MM.1S (cell line): ENCODE results near the gene CCSER1.

ENCODE experiments used
- DNase-seq: peaks from one replicate; pipeline ENCODE4 v3.0.0-alpha.2; 2015
- H2AFZ ChIP-seq: fragments of 300-600 bp; sonication (generic); 2 replicates; pipeline ENCODE4 v1.6.0; 2016; ENCODE audit warnings: antibody characterized with exemption, low read length
- H3F3A ChIP-seq: fragments of 300-600 bp; sonication (generic); 2 replicates; pipeline ENCODE4 v1.6.1; 2016; ENCODE audit warnings: mild to moderate bottlenecking, antibody characterized with exemption, low read length, moderate library complexity, mixed read lengths; ENCODE audit not compliant: insufficient read depth
- H3K27ac ChIP-seq: fragments of 300-600 bp; sonication (generic); 2 replicates; pipeline ENCODE4 v1.5.1; 2016; ENCODE audit warnings: mild to moderate bottlenecking, low read length
- H3K27me3 ChIP-seq: fragments of 300-600 bp; sonication (generic); replicated peaks from 2 replicates; pipeline ENCODE4 v1.6.0; 2016; ENCODE audit warnings: low read length; ENCODE audit not compliant: insufficient read depth
- H3K36me3 ChIP-seq: fragments of 300-600 bp; sonication (generic); replicated peaks from 2 replicates; pipeline ENCODE4 v1.6.1; 2016; ENCODE audit warnings: mild to moderate bottlenecking, low read length, mixed read lengths; ENCODE audit not compliant: insufficient read depth
- H3K4me1 ChIP-seq: fragments of 300-600 bp; sonication (generic); 2 replicates; pipeline ENCODE4 v1.6.1; 2016; ENCODE audit warnings: low read length, mixed read lengths
- H3K4me2 ChIP-seq: fragments of 300-600 bp; sonication (generic); 2 replicates; pipeline ENCODE4 v1.6.0; 2016; ENCODE audit warnings: low read depth, low read length
- H3K4me3 ChIP-seq: fragments of 300-600 bp; sonication (generic); 2 replicates; pipeline ENCODE4 v1.5.1; 2016; ENCODE audit warnings: low read length, mixed read lengths
- H3K79me2 ChIP-seq: fragments of 300-600 bp; sonication (generic); 2 replicates; pipeline ENCODE4 v1.6.1; 2016; ENCODE audit warnings: mixed run types, low read length, mixed read lengths
- H3K9ac ChIP-seq: fragments of 300-600 bp; sonication (generic); 2 replicates; pipeline ENCODE4 v1.6.1; 2016; ENCODE audit warnings: low read length, mixed read lengths
- H3K9me2 ChIP-seq: fragments of 300-600 bp; sonication (generic); replicated peaks from 2 replicates; pipeline ENCODE4 v1.6.1; 2016; ENCODE audit warnings: mild to moderate bottlenecking, low read length, mixed read lengths; ENCODE audit not compliant: insufficient read depth
- H3K9me3 ChIP-seq: fragments of 300-600 bp; sonication (generic); replicated peaks from 2 replicates; pipeline ENCODE4 v1.6.1; 2016; ENCODE audit warnings: mild to moderate bottlenecking, low read length, mixed read lengths; ENCODE audit not compliant: insufficient read depth
- H4K20me1 ChIP-seq: fragments of 300-600 bp; sonication (generic); 2 replicates; pipeline ENCODE4 v1.6.1; 2016; ENCODE audit warnings: mild to moderate bottlenecking, low read length, moderate library complexity, mixed read lengths; ENCODE audit not compliant: insufficient read depth
- CTCF ChIP-seq: fragments of 300-600 bp; sonication (generic); IDR thresholded peaks from 2 replicates; pipeline ENCODE4 v1.5.1; 2016; ENCODE audit warnings: antibody characterized with exemption, low read length, mixed read lengths
- EZH2 ChIP-seq: fragments of 300-600 bp; sonication (generic); optimal IDR thresholded peaks from 2 replicates; pipeline ENCODE3; 2017; ENCODE audit warnings: low read depth, mild to moderate bottlenecking, antibody characterized with exemption, low read length, mixed read lengths
- EZH2phosphoT487 ChIP-seq: fragments of 300-600 bp; sonication (generic); IDR thresholded peaks from 2 replicates; pipeline ENCODE4 v1.6.1; 2018; ENCODE audit warnings: antibody characterized with exemption, low read length

The CCSER1 gene

GRCh38 chr4:91279899-91280298 lies 1152.7 kb downstream of the CCSER1 start:
- Histone ChIP-seq H3K27me3 (no peaks in the 10 kb centered on the region), H3K27ac (no peak overlapping the region), H3K36me3 (no peaks in the 10 kb centered on the region), H3F3A (no peaks in the 10 kb centered on the region), H3K9me3 (no peaks in the 10 kb centered on the region), H3K9me2 (no peaks in the 10 kb centered on the region), H2AFZ (no peak overlapping the region), H4K20me1 (no peaks in the 10 kb centered on the region), H3K9ac (no peak overlapping the region), H3K4me3 (no peak overlapping the region), H3K79me2 (no peaks in the 10 kb centered on the region), H3K4me1 (no peaks in the 10 kb centered on the region), H3K4me2 (no peak overlapping the region)
- DNase-seq, result no peak
- no peak for TF ChIP-seq EZH2
- TF ChIP-seq EZH2phosphoT487, result no peak
- TF ChIP-seq CTCF, result no peak

- no peaks in the 10 kb centered on the region for H3K36me3 ChIP-seq
- no peaks in the 10 kb centered on the region for H3K4me1 ChIP-seq
- no peak for TF ChIP-seq CTCF
- no peak overlapping the region for H2AFZ ChIP-seq
- H3K9ac ChIP-seq, result no peak overlapping the region
- no peaks in the 10 kb centered on the region for H3K9me2 ChIP-seq
- no peaks in the 10 kb centered on the region for H3K27me3 ChIP-seq
- H3K4me2 ChIP-seq, result no peak overlapping the region
- H3F3A ChIP-seq, result no peaks in the 10 kb centered on the region
- no peak for DNase-seq
- no peak overlapping the region for H3K4me3 ChIP-seq
- H3K27ac ChIP-seq, result no peak overlapping the region
- H3K79me2 ChIP-seq, result no peaks in the 10 kb centered on the region
- no peaks in the 10 kb centered on the region for H3K9me3 ChIP-seq
- H4K20me1 ChIP-seq, result no peaks in the 10 kb centered on the region
Measured at GRCh38 chr4:91280551-91281290, 1153.5 kb downstream of the CCSER1 start.

GRCh38 chr4:91282217-91282616 lies 1155.0 kb downstream of the CCSER1 start:
- Histone ChIP-seq H3K9me2 (no peaks in the 10 kb centered on the region), H3K4me1 (no peaks in the 10 kb centered on the region), H3K4me2 (no peak overlapping the region), H4K20me1 (no peaks in the 10 kb centered on the region), H3K27ac (no peak overlapping the region), H3K9me3 (no peaks in the 10 kb centered on the region), H3K36me3 (no peaks in the 10 kb centered on the region), H3K79me2 (no peaks in the 10 kb centered on the region), H2AFZ (no peak overlapping the region), H3F3A (no peaks in the 10 kb centered on the region), H3K9ac (no peak overlapping the region), H3K4me3 (no peak overlapping the region), H3K27me3 (no peaks in the 10 kb centered on the region)
- no peak for TF ChIP-seq EZH2phosphoT487
- DNase-seq, result no peak

GRCh38 chr4:91283726-91284230 lies 1156.6 kb downstream of the CCSER1 start:
- Histone ChIP-seq H3K4me2 (no peak overlapping the region), H3K9me3 (no peaks in the 10 kb centered on the region), H3K36me3 (no peaks in the 10 kb centered on the region), H3K79me2 (no peaks in the 10 kb centered on the region), H3K9me2 (no peaks in the 10 kb centered on the region), H2AFZ (no peak overlapping the region), H3K4me1 (no peaks in the 10 kb centered on the region), H3K9ac (no peak overlapping the region), H3F3A (no peaks in the 10 kb centered on the region), H3K27ac (no peak overlapping the region), H3K27me3 (no peaks in the 10 kb centered on the region), H3K4me3 (no peak overlapping the region), H4K20me1 (no peaks in the 10 kb centered on the region)
- TF ChIP-seq CTCF, result no peak
- DNase-seq, result no peak
